Neural crest cell (in vitro differentiated cells): ENCODE results near the gene ZNF223. TPM values are rescaled to one million over a fixed set of nuclear protein-coding genes. Genes with fewer than 3 reads are reported as not detected.
A peak's percentile ranks its signal among the peaks of the same experiment; 100 is the strongest.

Experiments
- DNase-seq: peaks from one replicate; pipeline ENCODE4 v3.0.0; 2021; ENCODE audit warnings: low read depth, mixed read lengths, low spot score
- H3K27ac Mint-ChIP-seq: one replicate; pipeline ENCODE4 v1.8.0; 2021; ENCODE audit warnings: mild to moderate bottlenecking, mixed read lengths; ENCODE audit not compliant: unreplicated experiment
- H3K27me3 Mint-ChIP-seq: 2 replicates; pipeline ENCODE4 v1.8.0; 2021; ENCODE audit warnings: low read depth, mild to moderate bottlenecking, mixed read lengths
- H3K36me3 Mint-ChIP-seq: 2 replicates; pipeline ENCODE4 v1.8.0; 2021; ENCODE audit warnings: low read depth, mild to moderate bottlenecking, mixed read lengths
- H3K4me1 Mint-ChIP-seq: 2 replicates; pipeline ENCODE4 v1.8.0; 2021; ENCODE audit warnings: mixed read lengths
- H3K4me3 Mint-ChIP-seq: one replicate; pipeline ENCODE4 v1.8.0; 2021; ENCODE audit warnings: mild to moderate bottlenecking, mixed read lengths
- H3K9me3 Mint-ChIP-seq: 2 replicates; pipeline ENCODE4 v1.8.0; 2021; ENCODE audit warnings: mixed read lengths
- CTCF ChIP-seq: fragments of 200-600 bp; sonication (generic); conservative IDR thresholded peaks from 2 replicates; pipeline ENCODE4 v1.5.0; 2021; ENCODE audit warnings: antibody characterized with exemption, mild to moderate bottlenecking
- total RNA-seq: library from RNA; stranded (reverse); gene quantifications from 2 replicates; pipeline ENCODE4 v1.2.1, GENCODE V29; 2021

The ZNF223 gene
- total RNA-seq, 1 donor from 2014 or later, result 7.6 TPM

- Mint-ChIP-seq H3K4me3 (peak within 1 kb of the TSS; percentile 99), H3K27ac (peak within 1 kb of the TSS; percentile 91), H3K27me3 (no peaks in the 10 kb centered on the region), H3K9me3 (peaks cover 13% of the 10 kb centered on the region), H3K4me1 (peaks cover 32% of the 10 kb centered on the region), H3K36me3 (peaks cover 35% of the 10 kb centered on the region)
- TF ChIP-seq CTCF, result no peak
- DNase-seq, result peak; percentile 85
Measured at GRCh38 chr19:44113138-44113783, 61.4 kb downstream of the ZNF223 start, which contains the start of gene ZNF225. TSS of gene ZNF225 (plus strand) at chr19:44113399. CDS start at chr19:44115828, 2,429 bp downstream.

- Mint-ChIP-seq H3K4me3 (peak overlapping the region; percentile 99), H3K36me3 (peaks cover 31% of the 10 kb centered on the region), H3K27me3 (no peaks in the 10 kb centered on the region), H3K9me3 (peaks cover 13% of the 10 kb centered on the region), H3K27ac (peak overlapping the region; percentile 91), H3K4me1 (peaks cover 32% of the 10 kb centered on the region)
- DNase-seq, result no peak
- TF ChIP-seq CTCF, result no peak
Measured at GRCh38 chr19:44113784-44114390, 62.1 kb downstream of the ZNF223 start.

Other genes starting within 250 kb of the ZNF223 start
- 0.25 TPM in 1 of 2 replicates, not detected in the other for gene LYPD5, start 249.6 kb upstream of the ZNF223 start, total RNA-seq
- 13.6 and 14.7 TPM in 2 replicates for gene ZNF283, start 224.7 kb upstream of the ZNF223 start, total RNA-seq
- 3.5 and 3.8 TPM in 2 replicates for gene ZNF404, start 168.1 kb upstream of the ZNF223 start, total RNA-seq
- gene ZNF45, start 116.8 kb upstream of the ZNF223 start, total RNA-seq, result 21.6 and 22.9 TPM in 2 replicates
- 11.6 and 14.3 TPM in 2 replicates for gene ZNF221, start 100.8 kb upstream of the ZNF223 start, total RNA-seq
- 8.8 and 11.9 TPM in 2 replicates for gene ZNF155, start 67.8 kb upstream of the ZNF223 start, total RNA-seq
- 6.0 and 6.5 TPM in 2 replicates for gene ZNF230, start 49.1 kb upstream of the ZNF223 start, total RNA-seq
- 7.6 and 8.1 TPM in 2 replicates for gene ZNF222, start 26.7 kb upstream of the ZNF223 start, total RNA-seq
- gene ZNF284, start 20.1 kb downstream of the ZNF223 start, total RNA-seq, result 4.5 TPM in 2 replicates
- 19.4 and 23.0 TPM in 2 replicates for gene ZNF224, start 42.3 kb downstream of the ZNF223 start, total RNA-seq
- gene ZNF225, start 61.4 kb downstream of the ZNF223 start, total RNA-seq, result 6.9 and 7.8 TPM in 2 replicates
- gene ZNF234, start 89.5 kb downstream of the ZNF223 start, total RNA-seq, result 18.2 and 18.6 TPM in 2 replicates
- gene ZNF226, start 113.1 kb downstream of the ZNF223 start, total RNA-seq, result 24.4 and 29.8 TPM in 2 replicates
- 33.4 and 35.8 TPM in 2 replicates for gene ZNF227, start 160.5 kb downstream of the ZNF223 start, total RNA-seq
- 1.7 and 2.5 TPM in 2 replicates for gene ZNF233, start 207.8 kb downstream of the ZNF223 start, total RNA-seq